ENCODE data around the gene POSTN.

The POSTN gene

GRCh38 chr13:37602733-37603381 is 4.3 kb upstream of the POSTN start:
- no peak for DNase-seq (ENCODE audit: extremely low read depth, insufficient read length)
- H3K27me3 ChIP-seq (replicated peaks; ENCODE audit: control insufficient read depth, insufficient read depth, low read length) = no peaks in the 10 kb centered on the region
- H3K36me3 ChIP-seq (ENCODE audit: control insufficient read depth, insufficient read depth, low read length) = no peaks in the 10 kb centered on the region
- TF ChIP-seq CTCF (IDR thresholded peaks at IDR 0.05; ENCODE audit: insufficient read depth, low read length, poor library complexity, severe bottlenecking) = peak; percentile 29
- no peak overlapping the region for H3K4me3 ChIP-seq (replicated peaks; ENCODE audit: low read depth, low read length)

DNA sequence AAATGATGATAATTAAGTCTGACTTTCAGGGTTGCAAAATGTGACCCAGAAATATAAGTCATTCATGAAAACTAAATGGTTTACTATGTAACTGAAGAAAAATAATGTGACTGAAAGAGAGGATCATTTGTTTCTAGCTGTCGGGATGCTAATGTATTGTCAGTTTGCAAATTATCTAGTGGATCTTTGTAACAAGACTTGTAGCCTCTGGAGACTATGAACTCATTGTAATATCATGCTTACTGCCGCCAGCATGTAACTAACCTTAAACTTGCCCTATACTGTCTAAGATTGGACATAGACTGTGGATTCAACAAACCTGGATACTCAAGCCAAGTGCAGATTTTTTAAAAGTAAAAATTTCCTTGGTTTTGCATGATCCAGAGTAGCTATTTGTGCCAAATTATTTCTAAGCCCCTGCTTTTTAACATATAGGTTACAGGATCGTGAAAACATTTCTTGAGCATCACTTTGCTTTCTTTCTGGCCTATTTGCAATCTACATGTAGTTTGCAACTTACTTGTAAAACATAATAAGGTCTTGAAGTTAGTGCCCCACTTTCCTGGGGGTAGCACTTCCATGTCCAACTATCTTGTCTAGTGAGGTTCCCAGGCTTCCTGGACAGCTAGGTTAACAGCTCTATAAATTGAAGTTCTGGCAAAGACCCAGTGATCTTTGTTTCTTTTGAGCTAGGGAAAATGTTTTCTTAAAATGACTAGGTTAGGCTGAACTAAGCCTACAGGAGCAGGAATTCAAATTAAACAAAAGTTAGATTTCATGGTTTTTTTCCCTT is 3.3 kb upstream of the POSTN start:
- TF ChIP-seq CTCF (IDR thresholded peaks at IDR 0.05; ENCODE audit: insufficient read depth, low read length, poor library complexity, severe bottlenecking) = no peak
- DNase-seq (ENCODE audit: extremely low read depth, insufficient read length) = no peak
- Histone ChIP-seq H3K4me3 (replicated peaks; ENCODE audit: low read depth, low read length) (no peak overlapping the region), H3K36me3 (ENCODE audit: control insufficient read depth, insufficient read depth, low read length) (no peaks in the 10 kb centered on the region), H3K27me3 (replicated peaks; ENCODE audit: control insufficient read depth, insufficient read depth, low read length) (no peaks in the 10 kb centered on the region)

GRCh38 chr13:37599519-37599918 is 951 bp upstream of the POSTN start:
- DNase-seq (ENCODE audit: extremely low read depth, insufficient read length) = no peak
- Histone ChIP-seq H3K27me3 (replicated peaks; ENCODE audit: control insufficient read depth, insufficient read depth, low read length) (no peaks in the 10 kb centered on the region), H3K4me3 (replicated peaks; ENCODE audit: low read depth, low read length) (no peak overlapping the region), H3K36me3 (ENCODE audit: control insufficient read depth, insufficient read depth, low read length) (no peaks in the 10 kb centered on the region)
- no peak for TF ChIP-seq CTCF (IDR thresholded peaks at IDR 0.05; ENCODE audit: insufficient read depth, low read length, poor library complexity, severe bottlenecking)

GRCh38 chr13:37597477-37598025 is 1.0 kb downstream of the POSTN start:
- H3K27me3 ChIP-seq (replicated peaks; ENCODE audit: control insufficient read depth, insufficient read depth, low read length) = no peaks in the 10 kb centered on the region
- DNase-seq (ENCODE audit: extremely low read depth, insufficient read length) = no peak
- no peaks in the 10 kb centered on the region for H3K36me3 ChIP-seq (ENCODE audit: control insufficient read depth, insufficient read depth, low read length)
- TF ChIP-seq CTCF (IDR thresholded peaks at IDR 0.05; ENCODE audit: insufficient read depth, low read length, poor library complexity, severe bottlenecking) = no peak
- H3K4me3 ChIP-seq (replicated peaks; ENCODE audit: low read depth, low read length) = no peak overlapping the region

- no peak for DNase-seq (ENCODE audit: extremely low read depth, insufficient read length)
- Histone ChIP-seq H3K4me3 (replicated peaks; ENCODE audit: low read depth, low read length) (no peak overlapping the region), H3K27me3 (replicated peaks; ENCODE audit: control insufficient read depth, insufficient read depth, low read length) (no peaks in the 10 kb centered on the region), H3K36me3 (ENCODE audit: control insufficient read depth, insufficient read depth, low read length) (no peaks in the 10 kb centered on the region)
- TF ChIP-seq CTCF (IDR thresholded peaks at IDR 0.05; ENCODE audit: insufficient read depth, low read length, poor library complexity, severe bottlenecking) = no peak
Observed at GRCh38 chr13:37596805-37597204, 1.8 kb downstream of the POSTN start.
